MM.1S (cell line): ENCODE results near the gene AKAP6.
"Not testable (repeated sequence)": the region's sequence is repeated elsewhere in the genome, so short reads cannot be mapped to it uniquely, and the experiment has no call there.

Experiments used
- DNase-seq: peaks from one replicate; pipeline ENCODE4 v3.0.0-alpha.2; 2015
- H2AFZ ChIP-seq: fragments of 300-600 bp; sonication (generic); 2 replicates; pipeline ENCODE4 v1.6.0; 2016; ENCODE audit warnings: antibody characterized with exemption, low read length
- H3F3A ChIP-seq: fragments of 300-600 bp; sonication (generic); 2 replicates; pipeline ENCODE4 v1.6.1; 2016; ENCODE audit warnings: mild to moderate bottlenecking, antibody characterized with exemption, low read length, moderate library complexity, mixed read lengths; ENCODE audit not compliant: insufficient read depth
- H3K27ac ChIP-seq: fragments of 300-600 bp; sonication (generic); 2 replicates; pipeline ENCODE4 v1.5.1; 2016; ENCODE audit warnings: mild to moderate bottlenecking, low read length
- H3K27me3 ChIP-seq: fragments of 300-600 bp; sonication (generic); replicated peaks from 2 replicates; pipeline ENCODE4 v1.6.0; 2016; ENCODE audit warnings: low read length; ENCODE audit not compliant: insufficient read depth
- H3K36me3 ChIP-seq: fragments of 300-600 bp; sonication (generic); replicated peaks from 2 replicates; pipeline ENCODE4 v1.6.1; 2016; ENCODE audit warnings: mild to moderate bottlenecking, low read length, mixed read lengths; ENCODE audit not compliant: insufficient read depth
- H3K4me1 ChIP-seq: fragments of 300-600 bp; sonication (generic); 2 replicates; pipeline ENCODE4 v1.6.1; 2016; ENCODE audit warnings: low read length, mixed read lengths
- H3K4me2 ChIP-seq: fragments of 300-600 bp; sonication (generic); 2 replicates; pipeline ENCODE4 v1.6.0; 2016; ENCODE audit warnings: low read depth, low read length
- H3K4me3 ChIP-seq: fragments of 300-600 bp; sonication (generic); 2 replicates; pipeline ENCODE4 v1.5.1; 2016; ENCODE audit warnings: low read length, mixed read lengths
- H3K79me2 ChIP-seq: fragments of 300-600 bp; sonication (generic); 2 replicates; pipeline ENCODE4 v1.6.1; 2016; ENCODE audit warnings: mixed run types, low read length, mixed read lengths
- H3K9ac ChIP-seq: fragments of 300-600 bp; sonication (generic); 2 replicates; pipeline ENCODE4 v1.6.1; 2016; ENCODE audit warnings: low read length, mixed read lengths
- H3K9me2 ChIP-seq: fragments of 300-600 bp; sonication (generic); replicated peaks from 2 replicates; pipeline ENCODE4 v1.6.1; 2016; ENCODE audit warnings: mild to moderate bottlenecking, low read length, mixed read lengths; ENCODE audit not compliant: insufficient read depth
- H3K9me3 ChIP-seq: fragments of 300-600 bp; sonication (generic); replicated peaks from 2 replicates; pipeline ENCODE4 v1.6.1; 2016; ENCODE audit warnings: mild to moderate bottlenecking, low read length, mixed read lengths; ENCODE audit not compliant: insufficient read depth
- H4K20me1 ChIP-seq: fragments of 300-600 bp; sonication (generic); 2 replicates; pipeline ENCODE4 v1.6.1; 2016; ENCODE audit warnings: mild to moderate bottlenecking, low read length, moderate library complexity, mixed read lengths; ENCODE audit not compliant: insufficient read depth
- CTCF ChIP-seq: fragments of 300-600 bp; sonication (generic); IDR thresholded peaks from 2 replicates; pipeline ENCODE4 v1.5.1; 2016; ENCODE audit warnings: antibody characterized with exemption, low read length, mixed read lengths
- EZH2 ChIP-seq: fragments of 300-600 bp; sonication (generic); optimal IDR thresholded peaks from 2 replicates; pipeline ENCODE3; 2017; ENCODE audit warnings: low read depth, mild to moderate bottlenecking, antibody characterized with exemption, low read length, mixed read lengths
- EZH2phosphoT487 ChIP-seq: fragments of 300-600 bp; sonication (generic); IDR thresholded peaks from 2 replicates; pipeline ENCODE4 v1.6.1; 2018; ENCODE audit warnings: antibody characterized with exemption, low read length

AKAP6 gene

GRCh38 chr14:32786886-32787285 lies 457.8 kb downstream of the AKAP6 start:
- DNase-seq: no peak
- no peaks in the 10 kb centered on the region for H3K9me3 ChIP-seq
- H4K20me1 ChIP-seq: no peaks in the 10 kb centered on the region
- no peak overlapping the region for H3K4me3 ChIP-seq
- no peak overlapping the region for H2AFZ ChIP-seq
- H3K4me1 ChIP-seq: no peaks in the 10 kb centered on the region
- no peak overlapping the region for H3K4me2 ChIP-seq
- H3K27ac ChIP-seq: no peak overlapping the region
- H3K27me3 ChIP-seq: no peaks in the 10 kb centered on the region
- H3K79me2 ChIP-seq: no peaks in the 10 kb centered on the region
- H3K36me3 ChIP-seq: no peaks in the 10 kb centered on the region
- TF ChIP-seq EZH2 (no peak), CTCF (no peak)
- H3K9ac ChIP-seq: no peak overlapping the region
- no peaks in the 10 kb centered on the region for H3K9me2 ChIP-seq
- no peaks in the 10 kb centered on the region for H3F3A ChIP-seq

GRCh38 chr14:32793033-32793432 lies 463.9 kb downstream of the AKAP6 start:
- not testable (repeated sequence) for H3K4me1 ChIP-seq, H3K27me3 ChIP-seq, H3K9me3 ChIP-seq, H3K4me3 ChIP-seq, H3K27ac ChIP-seq, H3K9me2 ChIP-seq, H3F3A ChIP-seq, H4K20me1 ChIP-seq, DNase-seq, H3K36me3 ChIP-seq, H3K79me2 ChIP-seq, H2AFZ ChIP-seq, H3K9ac ChIP-seq, H3K4me2 ChIP-seq

- Histone ChIP-seq H3K27me3 (no peaks in the 10 kb centered on the region), H3K9ac (no peak overlapping the region), H4K20me1 (no peaks in the 10 kb centered on the region), H3K79me2 (no peaks in the 10 kb centered on the region), H3K4me1 (no peaks in the 10 kb centered on the region), H2AFZ (no peak overlapping the region), H3K4me3 (no peak overlapping the region), H3K9me2 (no peaks in the 10 kb centered on the region), H3K36me3 (no peaks in the 10 kb centered on the region), H3K27ac (no peak overlapping the region), H3F3A (no peaks in the 10 kb centered on the region), H3K9me3 (no peaks in the 10 kb centered on the region), H3K4me2 (no peak overlapping the region)
- no peak for DNase-seq
- no peak for TF ChIP-seq EZH2
- TF ChIP-seq CTCF: no peak
- TF ChIP-seq EZH2phosphoT487: no peak
Measured at GRCh38 chr14:32800320-32800719, 471.2 kb downstream of the AKAP6 start.

- H3K4me3 ChIP-seq: no peak overlapping the region
- H2AFZ ChIP-seq: no peak overlapping the region
- H3K9me3 ChIP-seq: no peaks in the 10 kb centered on the region
- H3K27me3 ChIP-seq: no peaks in the 10 kb centered on the region
- no peak for TF ChIP-seq EZH2phosphoT487
- no peak for TF ChIP-seq CTCF
- TF ChIP-seq EZH2: no peak
- H3K4me1 ChIP-seq: no peaks in the 10 kb centered on the region
- no peaks in the 10 kb centered on the region for H4K20me1 ChIP-seq
- no peaks in the 10 kb centered on the region for H3K36me3 ChIP-seq
- no peak for DNase-seq
- no peak overlapping the region for H3K4me2 ChIP-seq
- H3K9me2 ChIP-seq: no peaks in the 10 kb centered on the region
- no peaks in the 10 kb centered on the region for H3K79me2 ChIP-seq
- H3K27ac ChIP-seq: no peak overlapping the region
- no peak overlapping the region for H3K9ac ChIP-seq
- no peaks in the 10 kb centered on the region for H3F3A ChIP-seq
Measured at GRCh38 chr14:32802295-32802694, 473.2 kb downstream of the AKAP6 start.
